ENCODE measurements around the gene IRF5. TPM values are rescaled to one million over a fixed set of nuclear protein-coding genes. Genes with fewer than 3 reads are reported as not detected.

Gene IRF5
- total RNA-seq, 2 experiments from 2014 or later: 8.2 to 21.9 TPM

DNA sequence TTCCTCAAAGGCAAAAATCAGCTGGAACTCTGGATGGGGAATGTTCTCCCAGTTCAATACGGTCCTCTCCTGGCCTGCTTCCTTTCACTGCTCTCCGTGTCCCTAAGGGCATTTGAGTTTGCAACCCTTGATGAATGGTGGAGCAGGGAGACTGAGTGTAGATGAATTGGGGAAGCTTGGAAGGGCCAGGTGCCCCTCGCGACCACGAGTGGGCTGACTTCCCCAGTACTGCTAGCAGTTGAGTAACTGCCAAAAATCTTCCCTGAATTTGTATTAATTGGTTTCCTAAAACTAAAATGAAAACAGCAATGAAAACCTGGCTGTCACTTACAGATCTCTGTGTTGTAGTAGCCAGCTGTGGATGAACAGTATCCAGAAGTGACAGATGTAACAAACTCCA lies 13.6 kb downstream of the IRF5 start:
- DNase-seq (ENCODE audit: low spot score): no peak
- Histone ChIP-seq H3K4me2 (ENCODE audit: low read length) (no peak overlapping the region), H3K9me3 (ENCODE audit: low read length) (no peaks in the 10 kb centered on the region), H2AFZ (ENCODE audit: low read length) (no peak overlapping the region), H3K4me3 (ENCODE audit: low read depth, low read length, poor library complexity, severe bottlenecking) (no peak overlapping the region), H3K4me1 (ENCODE audit: insufficient read depth, low read length, poor library complexity, severe bottlenecking) (peaks cover 31% of the 10 kb centered on the region), H3K79me2 (ENCODE audit: insufficient read depth, low read depth, low read length) (no peaks in the 10 kb centered on the region), H3K27ac (ENCODE audit: low read depth, low read length, poor library complexity, severe bottlenecking) (no peak overlapping the region), H3K36me3 (ENCODE audit: insufficient read depth, low read length) (peaks cover 65% of the 10 kb centered on the region), H4K20me1 (ENCODE audit: insufficient read depth, low read length) (no peaks in the 10 kb centered on the region), H3K9me2 (ENCODE audit: insufficient read depth, low read length) (no peaks in the 10 kb centered on the region)
- ChIA-PET POLR2A (interaction anchor here (1.0 to 1.5 kb wide), 2 partner anchors 8 to 10 kb away, joined by 5 to 14 read pairs; no protein-coding TSS in a partner anchor), CTCF (ENCODE audit: unreplicated experiment) (no interaction called here)
- no peak for TF ChIP-seq CTCF (conservative IDR thresholded peaks at IDR 0.05; ENCODE audit: low read length)
- no peak for TF ChIP-seq EZH2phosphoT487 (IDR thresholded peaks at IDR 0.05; ENCODE audit: borderline replicate concordance, low read depth, low read length)
- intact Hi-C loops (cut with micrococcal nuclease; ENCODE audit: unreplicated experiment): no loop called here
- BruUV-seq (replicated peaks): no TSS peak

- H3K9me2 ChIP-seq (ENCODE audit: insufficient read depth, low read length): no peaks in the 10 kb centered on the region
- H3K4me3 ChIP-seq (ENCODE audit: low read depth, low read length, poor library complexity, severe bottlenecking): no peak overlapping the region
- peak overlapping the region; percentile 87 for H3K27ac ChIP-seq (ENCODE audit: low read depth, low read length, poor library complexity, severe bottlenecking)
- peaks cover 42% of the 10 kb centered on the region for H3K4me1 ChIP-seq (ENCODE audit: insufficient read depth, low read length, poor library complexity, severe bottlenecking)
- ChIA-PET POLR2A (interaction anchor here (0.6 to 2.6 kb wide), 6 partner anchors 10 to 135 kb away, joined by 3 to 29 read pairs (median 4); no protein-coding TSS in a partner anchor), CTCF (ENCODE audit: unreplicated experiment) (interaction anchor here (1.0 to 2.4 kb wide), 2 partner anchors 9 to 14 kb away, joined by 3 to 11 read pairs; no protein-coding TSS in a partner anchor)
- H3K9me3 ChIP-seq (ENCODE audit: low read length): no peaks in the 10 kb centered on the region
- H2AFZ ChIP-seq (ENCODE audit: low read length): no peak overlapping the region
- DNase-seq (ENCODE audit: low spot score): no peak
- intact Hi-C loops (cut with micrococcal nuclease; ENCODE audit: unreplicated experiment): no loop called here
- H3K36me3 ChIP-seq (ENCODE audit: insufficient read depth, low read length): peaks cover 89% of the 10 kb centered on the region
- H3K4me2 ChIP-seq (ENCODE audit: low read length): peak overlapping the region; percentile 17; the same call in 1 of the 2 replicates
- H3K79me2 ChIP-seq (ENCODE audit: insufficient read depth, low read depth, low read length): no peaks in the 10 kb centered on the region
- BruUV-seq (replicated peaks): no TSS peak
- no peaks in the 10 kb centered on the region for H4K20me1 ChIP-seq (ENCODE audit: insufficient read depth, low read length)
- TF ChIP-seq EZH2phosphoT487 (IDR thresholded peaks at IDR 0.05; ENCODE audit: borderline replicate concordance, low read depth, low read length) (no peak), CTCF (conservative IDR thresholded peaks at IDR 0.05; ENCODE audit: low read length) (no peak)
Observed at GRCh38 chr7:128954150-128954549, 16.4 kb downstream of the IRF5 start.

Measured in OCI-LY7 (cell line).